ENCODE data around the gene TSC2. TPM values are rescaled to one million over a fixed set of nuclear protein-coding genes. Genes with fewer than 3 reads are reported as not detected.

Gene TSC2
- total and polyA plus RNA-seq, 2 experiments from 2014 or later: 123 to 152 TPM

GRCh38 chr16:2085669-2086068, 37.9 kb downstream of the TSC2 start:
- no peaks in the 10 kb centered on the region for H3K9me3 ChIP-seq (ENCODE audit: low read depth)
- no peaks in the 10 kb centered on the region for H3K27me3 ChIP-seq
- H3K27ac ChIP-seq: no peak overlapping the region
- H3K4me1 ChIP-seq (ENCODE audit: low read depth): no peaks in the 10 kb centered on the region
- no peak for DNase-seq (ENCODE audit: low read depth in 1 of 2, low spot score in 1 of 2)
- peaks cover 16% of the 10 kb centered on the region for H3K36me3 ChIP-seq
- TF ChIP-seq CTCF (IDR thresholded peaks at IDR 0.05; ENCODE audit: low read depth, low read length): no peak
- no peak overlapping the region for H3K4me3 ChIP-seq

- DNase-seq (ENCODE audit: low read depth in 1 of 2, low spot score in 1 of 2): no peak
- H3K36me3 ChIP-seq: peaks cover 16% of the 10 kb centered on the region
Observed at GRCh38 chr16:2086106-2086742, 38.4 kb downstream of the TSC2 start.

GRCh38 chr16:2086812-2087747, 39.3 kb downstream of the TSC2 start:
- Histone ChIP-seq H3K27ac (no peak overlapping the region), H3K27me3 (no peaks in the 10 kb centered on the region), H3K4me3 (no peak overlapping the region), H3K9me3 (ENCODE audit: low read depth) (no peaks in the 10 kb centered on the region), H3K36me3 (peaks cover 15% of the 10 kb centered on the region), H3K4me1 (ENCODE audit: low read depth) (peaks cover 7% of the 10 kb centered on the region)
- TF ChIP-seq CTCF (IDR thresholded peaks at IDR 0.05; ENCODE audit: low read depth, low read length): no peak
- DNase-seq (ENCODE audit: low read depth in 1 of 2, low spot score in 1 of 2): no peak

More at GRCh38 chr16:2086106-2086742, 38.4 kb downstream of the TSC2 start:
- H3K4me1 ChIP-seq (ENCODE audit: low read depth): no peaks in the 10 kb centered on the region
- H3K27me3 ChIP-seq: no peaks in the 10 kb centered on the region
- H3K4me3 ChIP-seq: no peak overlapping the region
- no peak for TF ChIP-seq CTCF (IDR thresholded peaks at IDR 0.05; ENCODE audit: low read depth, low read length)
- no peak overlapping the region for H3K27ac ChIP-seq
- H3K9me3 ChIP-seq (ENCODE audit: low read depth): no peaks in the 10 kb centered on the region

- Histone ChIP-seq H3K4me3 (no peak overlapping the region), H3K9me3 (ENCODE audit: low read depth) (no peaks in the 10 kb centered on the region), H3K4me1 (ENCODE audit: low read depth) (peaks cover 10% of the 10 kb centered on the region), H3K27ac (no peak overlapping the region), H3K36me3 (peaks cover 12% of the 10 kb centered on the region), H3K27me3 (no peaks in the 10 kb centered on the region)
- no peak for TF ChIP-seq CTCF (IDR thresholded peaks at IDR 0.05; ENCODE audit: low read depth, low read length)
- DNase-seq (ENCODE audit: low read depth in 1 of 2, low spot score in 1 of 2): no peak
Observed at GRCh38 chr16:2087748-2088631, 40.2 kb downstream of the TSC2 start.

GRCh38 chr16:2088759-2089358, 41.1 kb downstream of the TSC2 start:
- no peak overlapping the region for H3K27ac ChIP-seq
- H3K4me3 ChIP-seq: no peak overlapping the region
- peaks cover 10% of the 10 kb centered on the region for H3K4me1 ChIP-seq (ENCODE audit: low read depth)
- DNase-seq (ENCODE audit: low read depth in 1 of 2, low spot score in 1 of 2): no peak
- TF ChIP-seq CTCF (IDR thresholded peaks at IDR 0.05; ENCODE audit: low read depth, low read length): no peak
- peaks cover 10% of the 10 kb centered on the region for H3K36me3 ChIP-seq
- no peaks in the 10 kb centered on the region for H3K27me3 ChIP-seq
- no peaks in the 10 kb centered on the region for H3K9me3 ChIP-seq (ENCODE audit: low read depth)

All from cardiac muscle cell (in vitro differentiated cells and primary cell).